ENCODE measurements around the gene FAM180B. TPM values are rescaled to one million over a fixed set of nuclear protein-coding genes. Genes with fewer than 3 reads are reported as not detected.

Gene FAM180B
- total and polyA plus RNA-seq, 2 of the 4 experiments (the other 2 are of a cell fraction): not detected

DNA sequence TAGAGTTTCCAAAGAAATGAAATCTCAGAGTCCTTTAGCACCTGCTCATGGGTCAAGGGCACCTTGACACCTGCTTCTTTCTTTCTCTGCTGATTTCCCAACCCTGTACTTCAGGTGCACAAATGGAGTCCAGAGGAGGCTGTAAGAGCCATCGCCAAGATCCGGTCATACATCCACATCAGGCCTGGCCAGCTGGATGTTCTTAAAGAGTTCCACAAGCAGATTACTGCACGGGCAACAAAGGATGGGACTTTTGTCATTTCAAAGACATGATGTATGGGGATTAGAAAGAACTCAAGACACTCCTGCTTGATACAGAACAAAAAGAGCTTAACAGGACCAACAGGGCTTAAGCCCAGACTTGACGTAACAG lies 15.1 kb upstream of the FAM180B start:
- Histone ChIP-seq H2BK20ac (ENCODE audit: low read depth, low read length) (no peak overlapping the region), H4K5ac (ENCODE audit: low read depth, low read length) (no peak overlapping the region), H4K91ac (ENCODE audit: insufficient read depth, low read depth, low read length) (no peak overlapping the region), H2AK9ac (replicated peaks; ENCODE audit: low read depth, low read length, poor library complexity) (no peak overlapping the region), H3K9me3 (ENCODE audit: control insufficient read depth, insufficient read depth, low read length) (no peaks in the 10 kb centered on the region), H3K9me1 (ENCODE audit: insufficient read depth, low read length) (peaks cover 9% of the 10 kb centered on the region), H4K8ac (ENCODE audit: low read depth in 2 of 2, low read length in 2 of 2) (no peak overlapping the region), H3K4me1 (ENCODE audit: control insufficient read depth, insufficient read depth, low read length) (peaks cover 6% of the 10 kb centered on the region), H3K36me3 (ENCODE audit: control insufficient read depth, insufficient read depth, low read length) (peaks cover 28% of the 10 kb centered on the region), H3K27ac (ENCODE audit: insufficient read depth, low read length) (no peak overlapping the region), H3K4me3 (ENCODE audit: insufficient read depth, low read depth, low read length) (no peak overlapping the region), H3K4me2 (ENCODE audit: low read depth, low read length) (no peak overlapping the region), H2BK120ac (ENCODE audit: low read depth, low read length) (no peak overlapping the region), H3K14ac (replicated peaks; ENCODE audit: low read depth, low read length) (no peak overlapping the region), H2AK5ac (ENCODE audit: low read depth, low read length) (no peak overlapping the region), H2BK5ac (ENCODE audit: low read depth, low read length, poor library complexity, severe bottlenecking) (no peak overlapping the region), H3K23ac (ENCODE audit: low read depth, low read length) (no peak overlapping the region), H3K56ac (ENCODE audit: extremely low read depth, insufficient read depth, low read length) (no peak overlapping the region), H3K27me3 (ENCODE audit: control insufficient read depth, insufficient read depth, low read length) (no peaks in the 10 kb centered on the region), H2BK15ac (ENCODE audit: low read depth, low read length) (no peak overlapping the region), H3K9ac (ENCODE audit: low read depth, low read length) (no peak overlapping the region), H2AFZ (replicated peaks; ENCODE audit: low read length, poor library complexity) (no peak overlapping the region), H4K20me1 (ENCODE audit: insufficient read depth, low read length) (peaks cover 13% of the 10 kb centered on the region; the same call in 1 of the 2 replicates), H3K79me1 (ENCODE audit: low read depth in 1 of 2, low read length in 2 of 2) (peaks cover 28 to 60% of the 10 kb centered on the region in 2 experiments), H3K18ac (ENCODE audit: low read depth, low read length) (no peak overlapping the region), H3K4ac (ENCODE audit: low read depth, low read length) (no peak overlapping the region)
- BruUV-seq (replicated peaks): no TSS peak
- CTCF ChIA-PET: no interaction called here
- no peak for DNase-seq
- no peak for TF ChIP-seq BHLHE40 (IDR thresholded peaks at IDR 0.05; ENCODE audit: low read depth, low read length)
- TF ChIP-seq CEBPB (IDR thresholded peaks at IDR 0.05; ENCODE audit: low read depth, low read length): no peak
- TF ChIP-seq MAFK (IDR thresholded peaks at IDR 0.05; ENCODE audit: low read depth, low read length): no peak
- TF ChIP-seq NFE2L2 (IDR thresholded peaks at IDR 0.05; ENCODE audit: low read depth, low read length): no peak
- TF ChIP-seq CHD1 (IDR thresholded peaks at IDR 0.05; ENCODE audit: low read depth, low read length): no peak
- no peak for TF ChIP-seq SMC3 (IDR thresholded peaks at IDR 0.05; ENCODE audit: low read depth, low read length)
- TF ChIP-seq, protein P1, sequence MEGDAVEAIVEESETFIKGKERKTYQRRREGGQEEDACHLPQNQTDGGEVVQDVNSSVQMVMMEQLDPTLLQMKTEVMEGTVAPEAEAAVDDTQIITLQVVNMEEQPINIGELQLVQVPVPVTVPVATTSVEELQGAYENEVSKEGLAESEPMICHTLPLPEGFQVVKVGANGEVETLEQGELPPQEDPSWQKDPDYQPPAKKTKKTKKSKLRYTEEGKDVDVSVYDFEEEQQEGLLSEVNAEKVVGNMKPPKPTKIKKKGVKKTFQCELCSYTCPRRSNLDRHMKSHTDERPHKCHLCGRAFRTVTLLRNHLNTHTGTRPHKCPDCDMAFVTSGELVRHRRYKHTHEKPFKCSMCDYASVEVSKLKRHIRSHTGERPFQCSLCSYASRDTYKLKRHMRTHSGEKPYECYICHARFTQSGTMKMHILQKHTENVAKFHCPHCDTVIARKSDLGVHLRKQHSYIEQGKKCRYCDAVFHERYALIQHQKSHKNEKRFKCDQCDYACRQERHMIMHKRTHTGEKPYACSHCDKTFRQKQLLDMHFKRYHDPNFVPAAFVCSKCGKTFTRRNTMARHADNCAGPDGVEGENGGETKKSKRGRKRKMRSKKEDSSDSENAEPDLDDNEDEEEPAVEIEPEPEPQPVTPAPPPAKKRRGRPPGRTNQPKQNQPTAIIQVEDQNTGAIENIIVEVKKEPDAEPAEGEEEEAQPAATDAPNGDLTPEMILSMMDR (conservative IDR thresholded peaks at IDR 0.05; ENCODE audit: low read depth, low read length): no peak
- TF ChIP-seq, protein P2, sequence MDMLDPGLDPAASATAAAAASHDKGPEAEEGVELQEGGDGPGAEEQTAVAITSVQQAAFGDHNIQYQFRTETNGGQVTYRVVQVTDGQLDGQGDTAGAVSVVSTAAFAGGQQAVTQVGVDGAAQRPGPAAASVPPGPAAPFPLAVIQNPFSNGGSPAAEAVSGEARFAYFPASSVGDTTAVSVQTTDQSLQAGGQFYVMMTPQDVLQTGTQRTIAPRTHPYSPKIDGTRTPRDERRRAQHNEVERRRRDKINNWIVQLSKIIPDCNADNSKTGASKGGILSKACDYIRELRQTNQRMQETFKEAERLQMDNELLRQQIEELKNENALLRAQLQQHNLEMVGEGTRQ (IDR thresholded peaks at IDR 0.05; ENCODE audit: low read depth, low read length): no peak
- no peak for TF ChIP-seq POLR2A (IDR thresholded peaks at IDR 0.05; ENCODE audit: low read depth, low read length)
- no peak for TF ChIP-seq RCOR1 (IDR thresholded peaks at IDR 0.05; ENCODE audit: insufficient replicate concordance, low read length)
- no peak for TF ChIP-seq RAD21 (IDR thresholded peaks at IDR 0.05; ENCODE audit: low read length)
- TF ChIP-seq, protein P3, sequence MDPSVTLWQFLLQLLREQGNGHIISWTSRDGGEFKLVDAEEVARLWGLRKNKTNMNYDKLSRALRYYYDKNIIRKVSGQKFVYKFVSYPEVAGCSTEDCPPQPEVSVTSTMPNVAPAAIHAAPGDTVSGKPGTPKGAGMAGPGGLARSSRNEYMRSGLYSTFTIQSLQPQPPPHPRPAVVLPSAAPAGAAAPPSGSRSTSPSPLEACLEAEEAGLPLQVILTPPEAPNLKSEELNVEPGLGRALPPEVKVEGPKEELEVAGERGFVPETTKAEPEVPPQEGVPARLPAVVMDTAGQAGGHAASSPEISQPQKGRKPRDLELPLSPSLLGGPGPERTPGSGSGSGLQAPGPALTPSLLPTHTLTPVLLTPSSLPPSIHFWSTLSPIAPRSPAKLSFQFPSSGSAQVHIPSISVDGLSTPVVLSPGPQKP (IDR thresholded peaks at IDR 0.05; ENCODE audit: borderline replicate concordance, low read depth, low read length): no peak
- TF ChIP-seq FOS (IDR thresholded peaks at IDR 0.05; ENCODE audit: low read depth, low read length): no peak
- TF ChIP-seq MXI1 (IDR thresholded peaks at IDR 0.05; ENCODE audit: borderline replicate concordance, low read depth, low read length): no peak
- TF ChIP-seq MAZ (IDR thresholded peaks at IDR 0.05; ENCODE audit: borderline replicate concordance, low read depth, low read length): no peak
- no peak for TF ChIP-seq RFX5 (IDR thresholded peaks at IDR 0.05; ENCODE audit: low read depth, low read length)
- dilution Hi-C loops (cut with HindIII; ENCODE audit: low sequenced_read_pairs, unreplicated experiment) (no loop called here), in situ Hi-C loops (cut with MboI; ENCODE audit: low sequenced_read_pairs) (no loop called here), intact Hi-C loops (cut with micrococcal nuclease) (no loop called here)
- 100% methylated on average over 2 of the region's 4 CpGs; no CpG with 5 or more reads in 1 of the 2 experiments for WGBS, 2 experiments (ENCODE audit: extremely low coverage in 2 of 2, insufficient read length in 1 of 2)
- no peak for ATAC-seq (ENCODE audit: low read depth)
- POLR2A ChIA-PET (ENCODE audit: unreplicated experiment): no interaction called here
